ENCODE data around the gene GRAMD1B. TPM values are rescaled to one million over a fixed set of nuclear protein-coding genes. Genes with fewer than 3 reads are reported as not detected.

The GRAMD1B gene
- total RNA-seq, 5 donors from 2014 or later (not counting 1 experiment from before 2014, with no cell fraction given), result 8.6 to 15.6 (median 10.5) TPM

GRCh38 chr11:123474994-123475393 lies 44.9 kb downstream of the GRAMD1B start:
- H3K27ac Mint-ChIP-seq, result no peak overlapping the region
- ChIA-PET CTCF (interaction anchor here (0.9 to 2.5 kb wide), 2 partner anchors 66 to 67 kb away, joined by 3 to 28 read pairs; no protein-coding TSS in a partner anchor), POLR2A (no interaction called here)
- no peak for ATAC-seq (replicated peaks in 1 of 4)
- Histone ChIP-seq H3K27me3 (replicated peaks in 1 of 2; ENCODE audit: control insufficient read depth in 2 of 2, extremely low read depth in 1 of 2, insufficient read depth in 2 of 2, low read length in 1 of 2) (no peaks in the 10 kb centered on the region), H3K36me3 (ENCODE audit: control insufficient read depth in 2 of 2, extremely low read depth in 1 of 2, insufficient read depth in 1 of 2, low read length in 1 of 2) (no peaks in the 10 kb centered on the region), H3K4me3 (ENCODE audit: control insufficient read depth in 1 of 2, extremely low read depth in 1 of 2, low read length in 1 of 2) (no peak overlapping the region), H3K4me1 (ENCODE audit: control insufficient read depth in 1 of 2, extremely low read depth in 1 of 2, insufficient read depth in 2 of 2, low read length in 2 of 2) (peaks cover 0 to 12% of the 10 kb centered on the region in 2 experiments), H3K27ac (ENCODE audit: low read length) (no peak overlapping the region), H3K9me3 (no peaks in the 10 kb centered on the region)
- H3K4me3 Mint-ChIP-seq, result no peak overlapping the region
- no peaks in the 10 kb centered on the region for H3K9me3 Mint-ChIP-seq
- no peaks in the 10 kb centered on the region for H3K27me3 Mint-ChIP-seq
- WGBS (ENCODE audit: insufficient coverage), result 87% methylated on average over 5 of the region's 8 CpGs
- H3K36me3 Mint-ChIP-seq, result no peaks in the 10 kb centered on the region
- H3K4me1 Mint-ChIP-seq, result peaks cover 8 to 10% (median 8%) of the 10 kb centered on the region in 3 donors
- no peak for DNase-seq

DNA sequence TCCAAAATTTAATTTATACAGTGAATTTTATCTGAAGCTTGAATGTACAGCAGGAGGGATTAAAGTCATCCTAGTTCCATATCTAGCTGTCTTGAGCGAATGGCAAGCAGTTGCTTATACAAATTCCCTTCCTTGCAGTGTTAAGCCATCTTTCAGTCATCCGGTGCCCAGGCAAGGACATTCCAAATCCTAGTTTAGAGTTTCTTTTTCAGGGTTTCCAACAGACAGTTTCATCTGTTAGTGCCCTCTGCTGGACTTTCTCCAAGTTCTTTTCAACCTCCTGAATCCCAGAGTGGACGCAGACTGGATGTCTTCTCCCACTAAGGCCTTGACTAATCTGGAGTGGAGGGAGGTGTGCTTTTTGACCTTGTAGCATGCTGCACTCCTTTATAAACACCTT lies 45.4 kb downstream of the GRAMD1B start:
- Histone ChIP-seq H3K36me3 (ENCODE audit: control insufficient read depth in 2 of 2, extremely low read depth in 1 of 2, insufficient read depth in 1 of 2, low read length in 1 of 2) (no peaks in the 10 kb centered on the region), H3K9me3 (no peaks in the 10 kb centered on the region), H3K4me3 (ENCODE audit: control insufficient read depth in 1 of 2, extremely low read depth in 1 of 2, low read length in 1 of 2) (no peak overlapping the region), H3K27ac (ENCODE audit: low read length) (no peak overlapping the region), H3K4me1 (ENCODE audit: control insufficient read depth in 1 of 2, extremely low read depth in 1 of 2, insufficient read depth in 2 of 2, low read length in 2 of 2) (peaks cover 0 to 16% of the 10 kb centered on the region in 2 experiments), H3K27me3 (replicated peaks in 1 of 2; ENCODE audit: control insufficient read depth in 2 of 2, extremely low read depth in 1 of 2, insufficient read depth in 2 of 2, low read length in 1 of 2) (no peaks in the 10 kb centered on the region)
- no peak for DNase-seq
- 95% methylated on average over 2 of the region's 3 CpGs for WGBS (ENCODE audit: insufficient coverage)
- no peak overlapping the region for H3K27ac Mint-ChIP-seq
- H3K36me3 Mint-ChIP-seq, result no peaks in the 10 kb centered on the region
- CTCF ChIA-PET, result interaction anchor here (0.9 to 2.5 kb wide), 2 partner anchors 67 kb away, joined by 3 to 28 read pairs; no protein-coding TSS in a partner anchor
- POLR2A ChIA-PET, result no interaction called here
- no peak overlapping the region for H3K4me3 Mint-ChIP-seq
- ATAC-seq (replicated peaks in 1 of 4), result no peak
- H3K9me3 Mint-ChIP-seq, result no peaks in the 10 kb centered on the region
- H3K4me1 Mint-ChIP-seq, result peaks cover 8 to 14% (median 8%) of the 10 kb centered on the region in 3 donors
- no peaks in the 10 kb centered on the region for H3K27me3 Mint-ChIP-seq

DNA sequence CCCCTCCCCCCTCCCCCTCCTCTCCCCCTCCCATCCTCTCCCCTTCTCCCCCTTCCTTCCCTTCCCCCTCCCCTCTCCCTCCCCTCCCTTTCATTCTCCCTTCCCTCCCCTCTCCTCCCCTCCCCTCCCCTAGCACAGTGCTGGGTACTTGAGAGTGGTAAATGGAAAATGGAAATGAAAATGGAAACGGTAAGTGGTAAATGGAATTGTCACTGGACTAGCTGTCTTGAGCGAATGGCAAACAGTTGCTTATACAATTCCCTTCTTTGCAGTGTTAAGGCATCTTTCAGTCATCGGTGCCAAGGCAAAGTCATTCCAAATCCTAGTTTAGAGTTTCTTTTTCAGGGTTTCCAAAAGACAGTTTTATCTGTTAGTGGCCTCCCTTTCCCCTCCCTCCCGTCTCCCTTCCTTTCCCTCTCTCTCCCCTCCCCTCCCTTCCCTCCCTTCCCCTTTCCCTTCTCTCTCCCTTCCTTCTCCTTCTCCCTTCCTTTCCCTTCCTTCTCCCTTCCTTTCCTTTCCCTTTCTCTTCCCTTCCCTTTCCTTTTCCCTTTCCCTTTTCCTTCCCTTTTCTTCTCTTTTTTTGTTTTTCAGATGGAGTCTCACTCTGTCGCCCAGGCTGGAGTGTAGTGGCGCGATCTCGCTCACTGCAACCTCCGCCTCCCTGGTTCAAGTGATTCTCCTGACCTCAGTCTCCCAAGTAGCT lies 47.3 kb downstream of the GRAMD1B start:
- Histone ChIP-seq H3K27ac (ENCODE audit: low read length) (no peak overlapping the region), H3K27me3 (replicated peaks in 1 of 2; ENCODE audit: control insufficient read depth in 2 of 2, extremely low read depth in 1 of 2, insufficient read depth in 2 of 2, low read length in 1 of 2) (no peaks in the 10 kb centered on the region), H3K9me3 (no peaks in the 10 kb centered on the region), H3K4me3 (ENCODE audit: control insufficient read depth in 1 of 2, extremely low read depth in 1 of 2, low read length in 1 of 2) (no peak overlapping the region), H3K4me1 (ENCODE audit: control insufficient read depth in 1 of 2, extremely low read depth in 1 of 2, insufficient read depth in 2 of 2, low read length in 2 of 2) (peaks cover 0 to 28% of the 10 kb centered on the region in 2 experiments), H3K36me3 (ENCODE audit: control insufficient read depth in 2 of 2, extremely low read depth in 1 of 2, insufficient read depth in 1 of 2, low read length in 1 of 2) (no peaks in the 10 kb centered on the region)
- ChIA-PET POLR2A (no interaction called here), CTCF (interaction anchor here in 1 of 2 donors (0.9 to 4.4 kb wide), 2 partner anchors 70 to 175 kb away, joined by 5 to 138 read pairs; no protein-coding TSS in a partner anchor)
- Mint-ChIP-seq H3K4me1 (peaks cover 8 to 24% (median 14%) of the 10 kb centered on the region in 3 donors), H3K9me3 (no peaks in the 10 kb centered on the region), H3K4me3 (no peak overlapping the region), H3K27ac (no peak overlapping the region), H3K36me3 (peaks cover 5% of the 10 kb centered on the region), H3K27me3 (no peaks in the 10 kb centered on the region)
- DNase-seq (no peak), ATAC-seq (replicated peaks in 1 of 4) (no peak)
- WGBS (ENCODE audit: insufficient coverage), result 94% methylated on average over 8 of the region's 9 CpGs

GRCh38 chr11:123478352-123478987 lies 48.4 kb downstream of the GRAMD1B start:
- peaks cover 0 to 28% of the 10 kb centered on the region in 2 experiments for H3K4me1 ChIP-seq (ENCODE audit: control insufficient read depth in 1 of 2, extremely low read depth in 1 of 2, insufficient read depth in 2 of 2, low read length in 2 of 2)
- peak in 15 of 35 experiments; percentile 2 to 77 (median 18) for DNase-seq
- ATAC-seq (replicated peaks in 1 of 4), result peak; percentile 40 to 48 (median 44)

GRCh38 chr11:123479048-123479837 lies 49.2 kb downstream of the GRAMD1B start:
- POLR2A ChIA-PET, result no interaction called here
- DNase-seq, result peak in 1 of 35 experiments; percentile 37
- 75% methylated on average over 11 of the region's 12 CpGs for WGBS (ENCODE audit: insufficient coverage)
- Mint-ChIP-seq H3K36me3 (peaks cover 13% of the 10 kb centered on the region), H3K27me3 (no peaks in the 10 kb centered on the region), H3K27ac (no peak overlapping the region), H3K4me3 (peak overlapping the region in 2 of 3 donors; percentile 21 to 35), H3K4me1 (peaks cover 8 to 24% (median 14%) of the 10 kb centered on the region in 3 donors), H3K9me3 (no peaks in the 10 kb centered on the region)
- Histone ChIP-seq H3K36me3 (ENCODE audit: control insufficient read depth in 2 of 2, extremely low read depth in 1 of 2, insufficient read depth in 1 of 2, low read length in 1 of 2) (peaks cover 0 to 2% of the 10 kb centered on the region in 2 donors), H3K27me3 (replicated peaks in 1 of 2; ENCODE audit: control insufficient read depth in 2 of 2, extremely low read depth in 1 of 2, insufficient read depth in 2 of 2, low read length in 1 of 2) (no peaks in the 10 kb centered on the region), H3K27ac (ENCODE audit: low read length) (no peak overlapping the region), H3K4me1 (ENCODE audit: control insufficient read depth in 1 of 2, extremely low read depth in 1 of 2, insufficient read depth in 2 of 2, low read length in 2 of 2) (peaks cover 0 to 28% of the 10 kb centered on the region in 2 experiments), H3K9me3 (no peaks in the 10 kb centered on the region), H3K4me3 (ENCODE audit: control insufficient read depth in 1 of 2, extremely low read depth in 1 of 2, low read length in 1 of 2) (no peak overlapping the region)
- no peak for ATAC-seq (replicated peaks in 1 of 4)
- CTCF ChIA-PET, result interaction anchor here (0.5 to 4.4 kb wide), 12 partner anchors 10 to 377 kb away, joined by 3 to 138 read pairs (median 4); no protein-coding TSS in a partner anchor

More at GRCh38 chr11:123478352-123478987, 48.4 kb downstream of the GRAMD1B start:
- H3K27me3 ChIP-seq (replicated peaks in 1 of 2; ENCODE audit: control insufficient read depth in 2 of 2, extremely low read depth in 1 of 2, insufficient read depth in 2 of 2, low read length in 1 of 2), result no peaks in the 10 kb centered on the region
- 10% methylated on average over 2 of the region's 5 CpGs for WGBS (ENCODE audit: insufficient coverage)
- Mint-ChIP-seq H3K4me1 (peaks cover 8 to 24% (median 14%) of the 10 kb centered on the region in 3 donors), H3K4me3 (peak overlapping the region in 1 of 3 donors; percentile 16), H3K36me3 (peaks cover 7% of the 10 kb centered on the region), H3K27ac (peak overlapping the region in 1 of 2 donors; percentile 4), H3K27me3 (no peaks in the 10 kb centered on the region), H3K9me3 (no peaks in the 10 kb centered on the region)
- H3K27ac ChIP-seq (ENCODE audit: low read length), result no peak overlapping the region
- CTCF ChIA-PET, result interaction anchor here (0.6 to 4.4 kb wide), 13 partner anchors 9 to 376 kb away, joined by 3 to 138 read pairs (median 4); no protein-coding TSS in a partner anchor
- no peaks in the 10 kb centered on the region for H3K36me3 ChIP-seq (ENCODE audit: control insufficient read depth in 2 of 2, extremely low read depth in 1 of 2, insufficient read depth in 1 of 2, low read length in 1 of 2)
- no peaks in the 10 kb centered on the region for H3K9me3 ChIP-seq
- no peak overlapping the region for H3K4me3 ChIP-seq (ENCODE audit: control insufficient read depth in 1 of 2, extremely low read depth in 1 of 2, low read length in 1 of 2)
- POLR2A ChIA-PET, result interaction anchor here in 1 of 2 donors (0.6 kb wide), 2 partner anchors 56 to 71 kb away, joined by 3 read pairs; no protein-coding TSS in a partner anchor

Measured in T-cell (primary cell).